Activated CD4-positive, alpha-beta T cell treated with anti-CD3 and anti-CD28 coated beads, Interleukin-2, Interleukin-6, amounts not matched to agents 100 ng/mL and 50 ng/mL, durations not matched to agents 16 hours and 8 hours (primary cell): ENCODE results near the gene SPOPL.
"Not testable (repeated sequence)": the region's sequence is repeated elsewhere in the genome, so short reads cannot be mapped to it uniquely, and the experiment has no call there.

Source experiments
- DNase-seq: peaks from one replicate; pipeline ENCODE4 v3.0.0-alpha.2; 2020

SPOPL gene

GRCh38 chr2:138523673-138524042 is 22.1 kb downstream of the SPOPL start:
- peak; percentile 34 for DNase-seq

- DNase-seq: not testable (repeated sequence)
These were observed 22.8 kb downstream of the SPOPL start for GRCh38 chr2:138524353-138524752.

- DNase-seq: no peak
These were observed 30.3 kb downstream of the SPOPL start for GRCh38 chr2:138531913-138532312.

- no peak for DNase-seq
These were observed 33.2 kb downstream of the SPOPL start for GRCh38 chr2:138534791-138535190.

GRCh38 chr2:138536302-138536701 is 34.7 kb downstream of the SPOPL start:
- no peak for DNase-seq

GRCh38 chr2:138536740-138537139 is 35.2 kb downstream of the SPOPL start:
- DNase-seq: no peak

- no peak for DNase-seq
These were observed 35.8 kb downstream of the SPOPL start for GRCh38 chr2:138537170-138537915.

- DNase-seq: not testable (repeated sequence)
These were observed 42.6 kb downstream of the SPOPL start for GRCh38 chr2:138544206-138544605.

GRCh38 chr2:138548796-138549195 is 47.2 kb downstream of the SPOPL start:
- DNase-seq: no peak

GRCh38 chr2:138550172-138550571 is 48.6 kb downstream of the SPOPL start:
- DNase-seq: no peak

- no peak for DNase-seq
These were observed 49.2 kb downstream of the SPOPL start for GRCh38 chr2:138550670-138551287.

- no peak for DNase-seq
These were observed 52.6 kb downstream of the SPOPL start for GRCh38 chr2:138554123-138554522.

GRCh38 chr2:138559641-138560040 is 58.1 kb downstream of the SPOPL start:
- DNase-seq: no peak

- DNase-seq: no peak
These were observed 63.1 kb downstream of the SPOPL start for GRCh38 chr2:138564586-138565229.

- DNase-seq: no peak
These were observed 63.6 kb downstream of the SPOPL start for GRCh38 chr2:138565230-138565598.

GRCh38 chr2:138572318-138572717 is 70.7 kb downstream of the SPOPL start:
- DNase-seq: no peak

GRCh38 chr2:138577066-138577465 is 75.5 kb downstream of the SPOPL start:
- DNase-seq: no peak

GRCh38 chr2:138579556-138579955 is 78.0 kb downstream of the SPOPL start:
- no peak for DNase-seq

GRCh38 chr2:138581909-138582308 is 80.3 kb downstream of the SPOPL start:
- no peak for DNase-seq

- DNase-seq: no peak
These were observed 88.1 kb downstream of the SPOPL start for GRCh38 chr2:138589663-138590062.

- DNase-seq: no peak
These were observed 94.8 kb downstream of the SPOPL start for GRCh38 chr2:138596403-138596802.

GRCh38 chr2:138600732-138601457 is 99.3 kb downstream of the SPOPL start:
- no peak for DNase-seq

GRCh38 chr2:138601458-138602165 is 100.0 kb downstream of the SPOPL start:
- no peak for DNase-seq
